Activated CD4-positive, alpha-beta T cell treated with anti-CD3 and anti-CD28 coated beads, Interleukin-2, Interleukin-4, amounts not matched to agents 100 ng/mL and 50 ng/mL, durations not matched to agents 16 hours and 8 hours (primary cell): Measurements from ENCODE around the gene SLC6A4.
"Not testable (repeated sequence)": the region's sequence is repeated elsewhere in the genome, so short reads cannot be mapped to it uniquely, and the experiment has no call there.

Source experiments
- DNase-seq: peaks from one replicate; pipeline ENCODE4 v3.0.0-alpha.2; 2020; ENCODE audit warnings: low spot score

SLC6A4 gene

DNA sequence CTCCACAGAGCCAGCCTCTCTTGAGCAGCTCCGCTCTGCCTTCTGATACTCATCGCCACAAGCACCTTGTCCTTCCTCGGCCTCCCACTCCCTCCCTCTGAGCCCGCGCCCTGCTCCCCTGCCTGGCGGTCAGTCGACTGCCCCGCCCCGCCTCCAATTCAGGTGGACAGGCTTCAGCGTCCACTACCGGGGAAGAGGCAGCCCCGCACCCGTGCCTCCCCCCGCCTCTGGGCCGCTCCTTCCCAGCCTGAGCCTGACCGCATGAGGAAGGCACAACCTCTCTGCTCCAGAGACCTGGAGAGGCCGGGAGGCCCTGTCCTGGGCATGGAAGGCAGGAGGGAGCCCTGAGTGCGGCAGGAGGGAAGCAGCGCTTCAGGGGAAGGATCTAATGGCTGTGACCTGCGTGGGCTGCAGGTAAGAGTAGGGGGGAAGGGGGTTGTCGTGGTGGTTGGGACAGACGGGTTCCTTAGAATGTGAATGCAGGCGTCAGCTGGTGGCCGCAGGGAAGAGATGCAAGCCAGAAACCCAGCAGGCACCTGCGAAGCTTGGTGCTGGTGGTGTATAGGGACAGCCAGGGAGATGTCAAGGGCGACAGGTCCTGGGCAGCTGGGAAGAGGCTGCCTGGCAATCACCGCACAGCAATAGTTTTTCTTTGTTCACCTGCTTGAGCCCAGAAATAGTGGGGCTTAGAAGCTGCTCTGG, 3.0 kb upstream of the SLC6A4 start:
- DNase-seq = no peak

DNA sequence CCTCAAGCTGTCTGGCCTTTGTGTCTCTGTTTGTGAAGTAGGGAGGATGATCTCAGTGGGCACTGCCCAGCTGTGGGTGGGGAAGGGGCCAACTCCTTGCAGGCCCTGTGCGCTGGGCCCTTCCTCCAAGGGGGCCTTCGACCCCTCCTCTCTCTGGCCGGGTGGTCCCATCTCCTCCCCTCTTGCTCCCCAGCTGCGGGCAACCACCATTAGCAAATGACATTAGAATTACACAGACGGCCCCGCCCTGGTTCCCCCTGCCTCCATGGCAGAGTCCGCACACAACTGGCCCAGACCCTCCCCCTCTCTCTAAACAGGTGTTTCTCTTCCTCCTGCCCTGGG, 2.5 kb upstream of the SLC6A4 start:
- no peak for DNase-seq

DNA sequence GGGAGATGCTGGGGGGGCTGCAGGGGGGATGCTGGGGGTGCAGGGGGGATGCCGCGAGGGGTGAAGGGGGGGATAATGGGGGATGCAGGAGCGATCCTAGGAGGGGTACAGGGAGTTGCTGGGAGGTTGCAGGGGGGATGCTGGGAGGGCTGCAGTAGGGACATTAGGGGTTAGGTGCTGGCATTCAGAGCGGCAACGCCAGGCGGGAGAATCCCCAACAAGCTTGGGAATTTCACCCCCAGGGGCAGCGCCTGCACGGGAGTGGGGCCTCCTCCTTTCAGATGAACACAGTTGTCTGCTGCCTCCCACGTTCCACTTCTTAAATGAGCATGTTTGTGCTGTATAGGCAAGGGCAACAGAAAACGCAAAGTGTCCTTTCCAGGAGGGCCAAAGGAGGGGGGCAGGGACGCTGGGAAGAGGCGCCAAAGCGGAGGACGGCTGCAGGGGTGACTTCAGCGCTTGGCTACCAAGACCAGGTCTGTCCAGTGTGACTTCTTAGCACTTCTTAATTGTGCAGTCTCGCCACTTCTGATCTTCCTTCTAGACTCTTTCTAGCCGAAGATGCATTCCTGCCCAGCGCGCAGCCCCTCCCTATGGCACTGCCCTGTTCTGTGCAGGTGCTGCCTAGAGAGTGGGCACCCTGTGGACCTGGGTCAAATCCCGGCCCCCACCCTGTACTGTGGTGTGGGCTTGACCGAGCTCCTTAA, 2.0 kb upstream of the SLC6A4 start:
- DNase-seq = no peak

DNA sequence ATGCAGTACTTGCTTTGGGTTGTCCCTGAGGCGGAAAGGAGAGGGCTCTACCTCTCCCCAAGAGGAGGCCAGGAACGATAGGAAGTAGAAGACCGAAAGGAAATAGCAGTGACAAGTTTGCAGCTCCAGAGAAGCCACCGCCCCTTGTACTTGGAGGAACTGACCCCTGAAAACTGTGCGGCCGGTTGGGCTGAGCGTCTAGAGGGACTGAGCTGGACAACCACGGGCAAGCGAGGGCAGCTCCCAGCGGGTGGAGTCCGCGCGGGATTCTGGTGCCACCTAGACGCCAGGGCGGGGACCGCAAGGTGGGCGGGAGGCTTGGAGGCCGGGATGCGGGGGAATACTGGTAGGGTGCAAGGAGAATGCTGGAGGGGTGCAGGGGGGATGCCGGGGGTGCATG, 1.3 kb upstream of the SLC6A4 start:
- peak; percentile 10 for DNase-seq

DNA sequence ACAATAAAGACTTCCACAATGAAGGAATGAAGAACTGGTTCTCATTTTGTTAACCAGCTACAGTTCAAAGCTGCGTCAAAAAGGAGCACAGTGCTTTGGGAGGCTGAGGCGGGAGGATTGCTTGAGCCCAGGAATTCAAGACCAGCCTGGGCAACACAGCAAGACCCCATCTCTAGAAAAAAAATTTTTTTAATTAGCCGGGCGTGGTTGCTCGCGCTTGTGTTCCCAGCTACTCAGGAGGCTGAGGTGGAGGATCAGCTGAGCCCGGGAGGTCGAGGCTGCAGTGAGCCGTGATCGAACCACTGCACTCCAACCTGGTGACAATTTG, 764 bp upstream of the SLC6A4 start:
- no peak for DNase-seq

DNA sequence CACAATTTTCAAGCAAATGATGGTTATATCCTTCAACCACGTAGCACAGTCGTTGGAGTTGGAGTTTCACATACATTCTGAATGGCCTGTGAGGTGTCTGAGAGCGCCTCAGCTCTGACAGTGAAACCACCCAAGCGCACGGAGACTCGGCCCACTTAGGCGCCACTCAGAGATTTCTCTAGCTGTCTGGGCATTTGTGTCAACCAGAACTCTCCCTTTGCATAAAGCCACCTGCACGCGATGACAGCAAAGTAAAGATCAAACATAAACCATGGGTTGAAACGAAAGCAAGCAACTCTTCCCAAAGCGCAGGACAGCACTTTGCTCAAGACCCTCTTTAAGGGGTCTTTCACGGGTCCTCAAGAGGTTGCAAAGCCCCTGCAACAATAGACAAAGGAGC, 533 bp downstream of the SLC6A4 start:
- no peak for DNase-seq

DNA sequence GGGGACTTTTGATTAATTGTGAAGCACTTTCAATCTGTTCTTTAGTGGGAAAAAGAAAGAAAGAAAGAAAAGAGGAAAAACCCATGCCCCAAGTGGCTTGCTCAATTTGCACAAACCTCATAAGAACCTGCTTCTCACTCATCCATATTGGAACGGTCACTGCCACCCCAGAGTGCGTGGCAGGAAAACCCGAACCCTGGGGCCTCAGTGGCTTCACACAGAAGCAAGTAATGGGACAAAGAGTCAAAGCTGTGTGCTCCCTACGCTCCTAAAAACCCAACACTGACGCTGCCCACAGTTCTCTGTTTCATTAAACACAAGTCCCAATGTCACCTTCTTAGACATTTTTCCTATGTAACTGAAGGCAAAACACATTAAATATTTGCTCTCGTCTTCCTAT, 1.2 kb downstream of the SLC6A4 start:
- DNase-seq = no peak

DNA sequence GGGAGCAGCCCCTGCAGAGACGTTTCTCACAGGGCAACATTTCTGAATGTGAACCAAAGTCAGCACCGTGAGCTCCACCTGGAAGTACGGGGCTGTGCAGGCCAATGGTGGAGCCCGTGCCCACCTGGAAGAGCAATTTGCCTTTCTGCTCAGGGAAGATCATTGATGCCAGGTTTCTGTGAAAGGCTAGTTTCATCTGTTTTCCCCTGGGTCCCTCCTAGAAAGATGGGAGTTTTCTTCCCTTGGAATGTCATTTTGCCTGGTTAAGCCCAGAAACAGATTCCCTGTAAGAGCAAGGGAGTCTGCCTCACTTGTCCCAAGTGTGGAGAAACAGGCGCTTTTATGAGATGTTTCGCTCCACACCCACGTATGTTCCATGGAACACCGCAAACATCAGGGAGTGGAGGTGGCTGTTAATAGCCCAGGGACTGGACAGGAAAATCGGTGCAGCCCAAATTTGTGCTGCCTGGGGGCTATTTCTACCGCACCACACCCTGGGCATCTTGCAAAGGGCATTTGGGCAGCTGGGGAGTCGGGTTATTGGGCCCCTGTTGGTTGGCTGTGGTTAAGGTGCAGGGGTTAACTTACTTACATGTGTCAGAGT, 2.6 kb downstream of the SLC6A4 start:
- no peak for DNase-seq

DNA sequence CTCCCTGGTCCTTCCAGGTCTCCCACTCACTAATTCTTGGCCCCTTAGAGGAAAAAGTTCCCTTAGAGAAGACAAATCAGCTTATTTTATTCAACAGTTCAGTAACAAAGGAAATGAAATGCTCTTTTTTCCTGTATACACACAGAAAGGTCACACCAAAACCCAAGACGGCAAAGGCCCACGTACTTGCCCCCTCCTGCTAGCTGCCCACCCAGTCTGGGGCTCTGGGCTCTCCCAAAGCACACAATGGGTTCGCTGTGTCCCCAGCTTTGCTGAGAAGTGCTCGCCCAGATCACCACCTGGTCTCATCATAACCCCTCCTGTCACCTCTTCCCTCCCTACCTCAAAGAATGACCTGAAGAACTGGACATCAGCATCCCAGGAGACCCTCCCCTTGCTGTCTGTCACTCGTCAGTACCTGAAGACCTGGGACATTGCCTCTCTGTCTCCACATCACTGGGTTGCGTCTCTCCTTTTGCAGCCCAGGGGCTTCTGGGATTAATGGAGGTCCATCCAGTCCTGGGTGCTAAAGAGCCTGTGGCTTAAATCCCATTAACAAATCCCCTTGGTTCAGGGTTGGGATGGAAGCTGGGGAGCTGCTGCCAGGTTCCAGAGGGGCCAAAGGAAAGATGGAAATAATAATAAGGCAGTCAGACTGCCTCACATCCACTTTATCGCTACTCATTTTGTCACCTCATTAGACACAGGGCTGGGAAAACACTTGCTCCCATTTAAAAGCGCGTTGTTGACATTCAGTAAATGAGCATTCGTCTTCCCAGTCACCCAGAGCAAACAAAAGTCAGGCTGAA, 3.3 kb downstream of the SLC6A4 start:
- DNase-seq = no peak

DNA sequence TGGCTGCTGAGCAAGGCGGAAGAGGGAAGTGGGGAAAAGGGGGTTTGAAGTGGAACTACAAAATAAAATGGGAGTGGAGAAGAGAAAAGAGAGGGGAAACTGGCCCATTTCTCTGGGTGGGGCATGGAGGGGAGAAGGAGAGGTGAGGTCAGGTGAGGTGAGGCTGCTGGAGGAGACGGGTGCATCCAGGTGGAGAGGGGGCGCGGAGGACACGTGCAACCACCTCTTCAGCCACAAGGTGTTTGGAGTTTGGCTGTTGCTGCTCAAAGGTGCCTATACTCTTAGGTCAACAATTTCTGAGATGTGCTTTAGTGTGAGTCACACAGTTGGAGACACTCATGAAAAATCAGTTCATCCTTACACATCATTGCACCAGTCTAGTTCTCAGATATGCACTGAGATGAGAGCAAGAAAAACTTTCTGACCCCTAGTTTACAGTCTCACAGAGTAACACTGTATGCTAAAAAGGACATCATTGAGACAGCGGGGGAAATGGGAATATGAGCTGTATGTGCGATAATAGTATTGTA, 4.8 kb downstream of the SLC6A4 start:
- DNase-seq = no peak

DNA sequence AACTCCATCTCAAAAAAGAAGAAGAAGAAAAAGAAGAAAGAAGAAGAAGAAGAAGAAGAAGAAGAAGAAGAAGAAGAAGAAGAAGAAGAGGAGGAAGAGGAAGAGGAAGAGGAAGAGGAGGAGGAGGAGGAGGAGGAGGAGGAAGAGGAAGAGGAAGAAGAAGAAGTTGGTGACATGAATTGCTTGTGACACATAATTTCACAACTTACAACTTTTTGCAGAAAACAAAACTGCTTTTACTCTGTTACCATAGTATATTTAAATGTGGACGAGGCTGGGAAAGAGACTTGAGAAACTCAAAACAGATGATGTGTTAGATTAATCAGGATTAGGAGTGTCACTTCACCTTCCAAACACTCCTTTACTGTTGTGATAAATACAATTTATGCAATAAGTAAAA, 5.5 kb downstream of the SLC6A4 start:
- not testable (repeated sequence) for DNase-seq

DNA sequence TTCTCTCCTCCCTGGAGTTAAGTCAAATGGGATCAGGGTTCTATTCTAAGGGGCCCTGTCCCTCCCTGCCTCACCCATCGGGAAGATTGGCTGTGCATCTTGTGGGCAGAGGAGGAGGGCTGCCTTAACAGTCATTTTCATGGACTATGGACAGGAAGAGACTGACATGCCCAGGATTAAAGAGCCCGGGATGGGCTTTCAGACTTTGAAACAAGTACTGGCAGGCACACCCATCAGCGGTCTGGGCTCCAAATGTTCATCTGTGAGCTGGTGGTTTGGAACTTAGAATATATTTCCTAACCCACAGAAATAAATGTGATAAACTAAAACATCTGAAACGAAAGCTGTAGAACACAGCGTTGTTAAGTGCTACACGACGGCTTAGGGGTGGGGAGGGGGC, 6.5 kb downstream of the SLC6A4 start:
- DNase-seq = no peak

DNA sequence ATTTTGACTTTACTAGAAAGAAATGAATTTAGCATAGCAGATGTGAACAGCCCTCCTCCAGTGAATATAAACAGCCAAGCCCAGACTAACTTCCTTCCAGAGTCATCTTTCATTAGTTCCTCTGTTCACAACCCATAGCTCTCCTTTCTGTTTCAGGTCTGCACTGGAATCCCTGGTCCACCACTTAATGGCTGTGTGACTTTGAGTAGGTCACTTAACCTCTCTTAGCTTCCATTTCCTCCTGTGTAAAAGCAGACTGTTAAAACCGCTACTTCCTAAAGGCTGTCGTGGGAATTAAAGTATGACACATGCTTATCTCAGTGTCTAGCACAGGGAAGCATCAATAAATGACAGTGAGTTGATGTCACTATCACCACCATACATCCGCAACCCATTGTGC, 7.5 kb downstream of the SLC6A4 start:
- DNase-seq = no peak

DNA sequence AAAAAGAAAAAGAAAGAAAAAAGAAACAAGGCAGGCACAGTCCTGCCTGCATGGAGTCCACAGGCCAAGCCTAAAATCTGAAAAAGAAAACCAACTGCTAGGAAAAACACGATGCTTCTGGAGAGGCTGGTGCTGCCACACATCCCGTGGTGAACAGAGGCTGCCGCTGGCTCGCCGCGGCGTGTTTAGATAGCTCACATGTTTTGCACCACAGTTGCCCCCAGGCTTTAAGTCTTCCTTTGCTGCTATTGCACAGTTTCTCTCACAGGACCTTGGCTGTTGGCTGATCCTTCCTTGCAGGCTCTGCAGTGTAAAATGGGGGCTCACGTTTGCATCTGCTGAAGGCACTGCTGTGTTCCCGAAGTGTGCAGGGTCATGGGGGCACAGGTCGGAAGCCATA, 8.6 kb downstream of the SLC6A4 start:
- DNase-seq = no peak

DNA sequence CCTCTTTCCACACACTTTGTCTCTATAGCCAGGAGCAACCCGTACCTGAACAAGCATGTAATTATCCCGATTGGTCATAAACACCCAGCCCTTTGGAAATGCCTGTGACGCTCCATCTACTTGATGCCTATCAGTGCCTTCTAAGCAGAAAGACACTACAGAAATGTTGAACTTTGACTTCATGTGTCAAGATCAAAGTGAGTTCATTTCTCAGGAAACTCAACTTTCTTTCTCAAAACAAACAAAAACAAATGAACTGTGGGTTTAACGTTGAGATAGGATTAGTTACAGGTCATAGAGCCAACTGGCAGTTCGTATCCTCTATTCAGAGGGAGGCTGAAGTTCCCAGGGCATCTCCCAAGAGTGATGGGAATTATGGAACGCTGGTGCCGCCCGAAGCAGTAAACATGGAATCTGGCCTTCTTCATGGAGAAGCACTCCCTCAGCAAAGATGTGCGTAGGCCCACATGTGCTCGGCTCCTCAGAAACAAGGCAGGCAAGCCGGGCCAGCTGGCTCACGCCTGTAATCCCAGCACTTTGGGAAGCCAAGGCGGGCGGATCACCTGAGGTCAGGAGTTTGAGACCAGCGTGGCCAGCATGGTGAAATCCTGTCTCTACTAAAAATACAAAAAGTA, 9.5 kb downstream of the SLC6A4 start:
- DNase-seq = no peak

DNA sequence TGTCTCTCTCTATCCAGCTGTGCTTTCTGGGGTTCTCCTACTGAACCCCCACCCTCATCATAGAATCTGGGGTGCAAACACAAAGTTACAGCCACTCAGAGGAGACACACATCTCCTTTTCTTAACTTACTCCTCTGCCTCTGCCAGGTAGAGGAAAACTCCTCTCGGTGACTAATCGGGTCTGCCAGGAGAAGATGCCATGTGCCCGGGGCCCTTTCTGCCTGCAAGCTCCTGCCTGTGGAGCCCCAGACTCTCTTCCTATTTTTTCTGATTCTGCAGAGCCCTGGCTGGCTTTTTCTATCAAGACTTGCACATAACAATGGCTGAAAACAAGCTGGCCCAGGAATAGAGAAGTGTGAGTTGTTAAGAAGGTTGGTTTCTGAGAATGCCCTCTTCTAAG, 10.4 kb downstream of the SLC6A4 start:
- no peak for DNase-seq

DNA sequence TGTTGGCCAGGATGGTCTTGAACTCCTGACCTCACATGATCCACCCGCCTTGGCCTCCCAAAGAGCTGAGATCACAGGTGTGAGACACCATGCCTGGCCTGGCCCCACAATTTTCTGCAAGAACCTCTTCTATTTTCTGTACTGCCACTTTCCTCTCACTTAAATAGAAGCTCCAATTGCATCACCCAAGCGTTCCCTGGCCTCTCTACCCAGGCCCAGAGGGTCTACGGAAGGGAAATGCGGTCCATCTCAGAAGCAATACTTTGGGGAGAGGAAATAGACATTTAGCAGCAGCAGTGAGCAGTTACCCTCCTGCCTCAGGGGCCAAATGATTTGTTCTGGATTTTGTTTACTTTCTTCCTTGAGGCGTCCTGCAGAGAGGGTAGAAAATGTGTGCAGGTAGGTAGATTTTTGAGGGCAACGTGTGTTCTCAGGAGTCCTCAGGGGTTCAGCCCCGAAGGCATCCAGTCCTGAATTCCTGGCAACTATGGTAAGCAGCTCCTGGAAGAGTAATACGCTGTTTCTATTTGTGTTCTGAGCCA, 11.0 kb downstream of the SLC6A4 start:
- DNase-seq = no peak

DNA sequence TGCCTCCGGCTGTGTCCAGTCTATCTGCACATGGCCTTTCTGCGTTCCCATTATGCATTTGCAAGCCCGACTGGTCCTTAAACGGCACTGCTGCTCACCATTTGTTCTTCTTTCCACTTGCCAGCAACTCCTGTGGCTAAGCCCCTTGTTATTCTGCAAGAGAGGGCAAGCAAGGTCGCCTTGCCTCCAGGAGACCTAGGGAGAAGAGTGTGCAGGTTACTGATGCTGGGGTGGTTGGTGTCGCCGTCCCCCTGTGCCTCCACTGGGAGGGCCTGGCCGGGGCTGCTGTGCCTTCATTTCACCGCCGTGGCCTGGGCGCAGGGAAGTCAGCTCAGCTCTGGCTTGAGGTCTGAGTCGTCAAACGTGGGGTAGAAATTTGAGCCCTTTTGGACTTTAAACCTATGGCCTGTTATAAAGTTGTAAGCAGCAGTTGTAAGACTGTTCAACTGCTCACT, 12.7 kb downstream of the SLC6A4 start:
- DNase-seq = no peak

DNA sequence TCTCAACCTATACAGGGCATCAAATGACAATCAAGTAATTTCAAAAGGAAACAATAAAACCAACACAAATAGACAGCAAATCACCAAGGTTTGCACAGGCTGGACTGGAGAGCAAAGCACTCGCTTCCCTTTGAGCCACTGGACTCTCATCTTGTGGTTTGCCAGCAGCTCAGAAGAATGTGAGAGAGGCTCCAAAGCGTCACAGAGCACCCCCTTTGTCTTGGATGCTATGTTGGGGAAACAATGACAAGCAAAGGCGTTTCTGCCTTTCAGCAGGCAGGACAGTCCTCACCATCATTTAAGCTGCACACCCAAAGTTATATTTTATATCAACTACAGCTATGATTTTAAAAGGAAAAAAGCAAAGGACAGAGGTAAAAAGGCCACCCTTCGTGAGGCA, 13.2 kb downstream of the SLC6A4 start:
- DNase-seq = no peak

DNA sequence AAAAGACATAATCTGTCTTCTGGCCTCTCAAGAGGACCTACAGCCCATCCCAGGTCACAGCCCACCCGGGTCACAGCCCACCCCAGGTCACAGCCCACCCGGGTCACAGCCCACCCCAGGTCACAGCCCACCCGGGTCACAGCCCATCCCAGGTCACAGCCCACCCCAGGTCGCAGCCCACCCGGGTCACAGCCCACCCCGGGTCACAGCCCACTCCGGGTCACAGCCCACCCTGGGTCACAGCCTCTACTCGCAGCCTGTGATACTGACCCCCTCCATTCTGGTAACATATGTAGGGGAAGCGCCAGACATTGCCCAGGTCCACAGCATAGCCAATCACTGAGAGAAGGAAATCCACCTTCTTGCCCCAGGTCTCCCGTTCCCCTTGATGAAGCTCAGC, 14.2 kb downstream of the SLC6A4 start:
- no peak for DNase-seq

DNA sequence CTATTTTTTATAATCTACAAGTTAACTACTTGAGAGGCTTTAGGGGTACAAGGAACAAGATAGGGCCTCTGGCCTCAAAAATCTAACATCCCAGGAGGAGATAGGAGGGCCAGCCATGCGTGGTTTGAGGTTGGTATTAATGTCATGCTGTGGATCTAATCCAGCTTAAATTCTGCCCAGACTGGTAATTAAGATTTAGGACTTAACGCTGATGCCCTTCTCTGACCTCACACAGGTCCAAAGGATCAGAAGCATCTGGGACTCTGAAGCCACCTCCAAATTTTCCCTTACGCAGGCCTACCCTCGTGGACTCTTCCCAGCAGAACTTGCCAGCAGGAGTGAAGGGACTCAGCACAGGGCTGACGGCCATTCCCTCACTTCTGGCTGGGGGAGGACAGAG, 15.1 kb downstream of the SLC6A4 start:
- no peak for DNase-seq

DNA sequence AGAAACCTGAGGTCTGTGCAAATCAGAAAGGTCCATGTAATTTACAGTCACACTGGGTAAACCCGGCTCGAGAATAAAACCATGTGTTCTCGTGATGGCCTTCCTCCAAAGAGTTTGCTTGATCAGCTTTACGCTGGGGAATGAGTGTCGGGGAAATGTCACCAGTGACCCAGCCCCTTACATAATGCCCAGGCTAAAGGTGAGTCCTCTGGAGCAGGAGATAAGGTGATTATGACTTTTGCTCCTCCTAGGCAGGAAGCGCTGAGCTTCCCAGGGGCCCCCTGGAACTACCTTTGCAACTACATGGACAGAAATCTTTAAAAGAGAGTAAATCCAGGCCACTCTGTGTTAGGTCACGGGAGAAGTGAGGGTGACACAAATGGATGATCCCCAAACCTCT, 15.7 kb downstream of the SLC6A4 start:
- no peak for DNase-seq
